Caco-2 (cell line): Measurements from ENCODE around the gene FAM81A. TPM values are rescaled to one million over a fixed set of nuclear protein-coding genes. Genes with fewer than 3 reads are reported as not detected.

Source experiments
- BruUV-seq: library from RNA; stranded (reverse); fragments of 400-500 nt; replicated peaks from 2 replicates; lab custom pipeline; 2021; lab: Mats Ljungman, UMichigan
- CTCF ChIA-PET: fragments of 300-600 bp; sonication (Branson Sonifier 250); formaldehyde crosslinking; loops from one replicate; lab custom pipeline; 2022; ENCODE audit warnings: antibody characterized with exemption; lab: Charles Lee
- POLR2A ChIA-PET: fragments of 300-600 bp; sonication (Branson Sonifier 250); formaldehyde crosslinking; loops from one replicate; lab custom pipeline; 2022; ENCODE audit warnings: antibody characterized with exemption; lab: Charles Lee
- DNase-seq, 2 experiments: peaks; one replicate each; pipeline versions ENCODE4 v3.0.0 to v3.0.0-alpha.2; 2020 to 2022
- H3K27me3 ChIP-seq: replicated peaks from 2 replicates; pipeline ENCODE4 v1.6.0; 2011; ENCODE audit warnings: low read length; ENCODE audit not compliant: control insufficient read depth, insufficient read depth
- H3K36me3 ChIP-seq: 2 replicates; pipeline ENCODE4 v1.5.1; 2011; ENCODE audit warnings: low read length; ENCODE audit not compliant: control insufficient read depth, insufficient read depth
- H3K4me1 ChIP-seq: fragments of 250-450 bp; sonication (Bioruptor Pico); 2 replicates; pipeline ENCODE4 v1.5.1; 2020; ENCODE audit warnings: mild to moderate bottlenecking
- H3K4me3 ChIP-seq: 2 replicates; pipeline ENCODE4 v1.5.1; 2011; ENCODE audit warnings: low read depth, mild to moderate bottlenecking, control low read depth, low read length
- H3K9me3 ChIP-seq: fragments of 250-450 bp; sonication (Bioruptor Pico); 2 replicates; pipeline ENCODE4 v1.5.1; 2020; ENCODE audit warnings: mild to moderate bottlenecking, moderate library complexity
- H3K27ac Mint-ChIP-seq: one replicate; pipeline ENCODE4 v1.8.0; 2022; ENCODE audit warnings: mixed read lengths; ENCODE audit not compliant: unreplicated experiment
- H3K27me3 Mint-ChIP-seq: one replicate; pipeline ENCODE4 v1.8.0; 2022; ENCODE audit warnings: mixed read lengths; ENCODE audit not compliant: insufficient read depth, unreplicated experiment
- H3K36me3 Mint-ChIP-seq: one replicate; pipeline ENCODE4 v1.8.0; 2022; ENCODE audit warnings: mild to moderate bottlenecking, mixed read lengths; ENCODE audit not compliant: insufficient read depth, unreplicated experiment
- H3K4me1 Mint-ChIP-seq: one replicate; pipeline ENCODE4 v1.8.0; 2022; ENCODE audit warnings: low read depth, mixed read lengths; ENCODE audit not compliant: unreplicated experiment
- H3K4me3 Mint-ChIP-seq: one replicate; pipeline ENCODE4 v1.8.0; 2022; ENCODE audit warnings: mild to moderate bottlenecking, moderate library complexity, mixed read lengths; ENCODE audit not compliant: unreplicated experiment
- H3K9me3 Mint-ChIP-seq: one replicate; pipeline ENCODE4 v1.8.0; 2022; ENCODE audit warnings: mixed read lengths; ENCODE audit not compliant: unreplicated experiment
- intact Hi-C: fragments of 100-400 bp; cut with micrococcal nuclease; formaldehyde crosslinking; loops from one replicate; pipeline ENCODE4 v1.10.0; 2022; ENCODE audit not compliant: unreplicated experiment
- total RNA-seq: library from RNA; stranded (reverse); gene quantifications from 2 replicates; pipeline ENCODE4 v1.2.3, GENCODE V29; 2022
- TF ChIP-seq, protein P1 (sequence below), 2 experiments: fragments of 200-600 bp in 1 of 2; IDR thresholded peaks; 1 replicate in 1 of 2; 2 replicates in 1 of 2; pipeline versions ENCODE4 v1.5.1 to v1.8.0; 2011 to 2022; ENCODE audit warnings: antibody characterized with exemption in 1 of 2, control low read depth in 1 of 2, inconsistent platforms in 1 of 2, low read depth in 1 of 2, low read length in 1 of 2, mild to moderate bottlenecking in 1 of 2, moderate library complexity in 1 of 2; ENCODE audit not compliant: insufficient read depth in 1 of 2, severe bottlenecking in 1 of 2, unreplicated experiment in 1 of 2

The FAM81A gene
- total RNA-seq, 1 experiment from 2014 or later, result 6.8 TPM

GRCh38 chr15:59538494-59538893 lies 100.5 kb downstream of the FAM81A start:
- POLR2A ChIA-PET, result no interaction called here
- Mint-ChIP-seq H3K9me3 (no peaks in the 10 kb centered on the region), H3K27me3 (no peaks in the 10 kb centered on the region), H3K36me3 (no peaks in the 10 kb centered on the region), H3K4me1 (peaks cover 7% of the 10 kb centered on the region), H3K4me3 (no peak overlapping the region), H3K27ac (no peak overlapping the region)
- no peaks in the 10 kb centered on the region for H3K4me1 ChIP-seq
- CTCF ChIA-PET, result no interaction called here
- H3K9me3 ChIP-seq, result no peaks in the 10 kb centered on the region
- intact Hi-C loops, result no loop called here
- no peak overlapping the region for H3K4me3 ChIP-seq
- H3K27me3 ChIP-seq, result no peaks in the 10 kb centered on the region
- TF ChIP-seq, protein P1, sequence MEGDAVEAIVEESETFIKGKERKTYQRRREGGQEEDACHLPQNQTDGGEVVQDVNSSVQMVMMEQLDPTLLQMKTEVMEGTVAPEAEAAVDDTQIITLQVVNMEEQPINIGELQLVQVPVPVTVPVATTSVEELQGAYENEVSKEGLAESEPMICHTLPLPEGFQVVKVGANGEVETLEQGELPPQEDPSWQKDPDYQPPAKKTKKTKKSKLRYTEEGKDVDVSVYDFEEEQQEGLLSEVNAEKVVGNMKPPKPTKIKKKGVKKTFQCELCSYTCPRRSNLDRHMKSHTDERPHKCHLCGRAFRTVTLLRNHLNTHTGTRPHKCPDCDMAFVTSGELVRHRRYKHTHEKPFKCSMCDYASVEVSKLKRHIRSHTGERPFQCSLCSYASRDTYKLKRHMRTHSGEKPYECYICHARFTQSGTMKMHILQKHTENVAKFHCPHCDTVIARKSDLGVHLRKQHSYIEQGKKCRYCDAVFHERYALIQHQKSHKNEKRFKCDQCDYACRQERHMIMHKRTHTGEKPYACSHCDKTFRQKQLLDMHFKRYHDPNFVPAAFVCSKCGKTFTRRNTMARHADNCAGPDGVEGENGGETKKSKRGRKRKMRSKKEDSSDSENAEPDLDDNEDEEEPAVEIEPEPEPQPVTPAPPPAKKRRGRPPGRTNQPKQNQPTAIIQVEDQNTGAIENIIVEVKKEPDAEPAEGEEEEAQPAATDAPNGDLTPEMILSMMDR (IDR thresholded peaks at IDR 0.05; ENCODE audit: insufficient read depth in 1 of 2, low read depth in 1 of 2, low read length in 1 of 2, severe bottlenecking in 1 of 2, unreplicated experiment in 1 of 2), result no peak
- no peak for DNase-seq
- no TSS peak for BruUV-seq
- H3K36me3 ChIP-seq, result no peaks in the 10 kb centered on the region

- no TSS peak for BruUV-seq
- intact Hi-C loops, result no loop called here
- Mint-ChIP-seq H3K27ac (no peak overlapping the region), H3K4me3 (no peak overlapping the region), H3K9me3 (no peaks in the 10 kb centered on the region), H3K4me1 (peaks cover 7% of the 10 kb centered on the region), H3K36me3 (no peaks in the 10 kb centered on the region), H3K27me3 (no peaks in the 10 kb centered on the region)
- no peaks in the 10 kb centered on the region for H3K27me3 ChIP-seq
- ChIA-PET POLR2A (no interaction called here), CTCF (no interaction called here)
- H3K4me1 ChIP-seq, result no peaks in the 10 kb centered on the region
- DNase-seq, result no peak
- TF ChIP-seq, protein P1 (IDR thresholded peaks at IDR 0.05; ENCODE audit: insufficient read depth in 1 of 2, low read depth in 1 of 2, low read length in 1 of 2, severe bottlenecking in 1 of 2, unreplicated experiment in 1 of 2), result no peak
- H3K4me3 ChIP-seq, result no peak overlapping the region
- H3K36me3 ChIP-seq, result no peaks in the 10 kb centered on the region
- H3K9me3 ChIP-seq, result no peaks in the 10 kb centered on the region
Measured at GRCh38 chr15:59539799-59540198, 101.8 kb downstream of the FAM81A start.

DNA sequence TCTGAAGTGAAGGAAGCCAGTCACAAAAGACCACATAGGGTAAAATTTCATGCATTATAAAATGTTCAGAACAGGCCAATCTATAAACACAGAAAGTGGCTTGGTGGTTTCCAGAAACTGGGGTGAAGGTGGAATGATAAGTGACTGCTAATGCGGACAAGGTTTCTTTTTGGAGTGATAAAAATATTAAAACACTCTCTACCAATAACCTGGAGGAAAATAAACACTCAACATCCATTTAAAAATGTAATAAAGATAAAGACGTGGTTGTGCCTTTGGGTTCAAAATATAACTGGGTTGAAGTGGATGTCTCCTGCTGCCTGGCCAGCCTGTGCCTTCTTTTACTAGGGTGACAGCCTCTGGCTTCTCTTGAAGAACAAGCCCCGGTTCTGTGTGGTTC lies 102.7 kb downstream of the FAM81A start:
- ChIA-PET POLR2A (no interaction called here), CTCF (no interaction called here)
- no peaks in the 10 kb centered on the region for H3K27me3 Mint-ChIP-seq
- H3K4me1 Mint-ChIP-seq, result peaks cover under 1% of the 10 kb centered on the region
- H3K4me3 Mint-ChIP-seq, result no peak overlapping the region
- no peak for DNase-seq
- intact Hi-C loops, result no loop called here
- no peaks in the 10 kb centered on the region for H3K36me3 ChIP-seq
- TF ChIP-seq, protein P1 (IDR thresholded peaks at IDR 0.05; ENCODE audit: insufficient read depth in 1 of 2, low read depth in 1 of 2, low read length in 1 of 2, severe bottlenecking in 1 of 2, unreplicated experiment in 1 of 2), result no peak
- H3K27me3 ChIP-seq, result no peaks in the 10 kb centered on the region
- no peak overlapping the region for H3K4me3 ChIP-seq
- H3K36me3 Mint-ChIP-seq, result no peaks in the 10 kb centered on the region
- H3K27ac Mint-ChIP-seq, result no peak overlapping the region
- no peaks in the 10 kb centered on the region for H3K9me3 Mint-ChIP-seq
- no TSS peak for BruUV-seq
- no peaks in the 10 kb centered on the region for H3K9me3 ChIP-seq
- H3K4me1 ChIP-seq, result no peaks in the 10 kb centered on the region
